Adipose tissue (tissue), 3 donors: ENCODE results near the gene ROR1. TPM values are rescaled to one million over a fixed set of nuclear protein-coding genes. Genes with fewer than 3 reads are reported as not detected.

Experiments used
- H3K27ac ChIP-seq: one replicate; pipeline ENCODE4 v1.5.1; 2013; ENCODE audit warnings: low read depth, low read length
- WGBS, 3 donors: extraction: QIAGEN DNeasy Blood & Tissue Kit; methylation state at CpG; one replicate each; pipeline ENCODE4 v1.1.7; 2013; 5-methylcytosine and 5-hydroxymethylcytosine counted together
- polyA plus RNA-seq, 3 donors: library from polyadenylated mRNA; stranded (reverse); fragments of 200-250 nt; gene quantifications; one replicate each; pipeline ENCODE4 v1.2.3, GENCODE V29; 2013
- donor health status: healthy with polysubstance abuse.
- donor health status: Bipolar disorder and iron deficiency.
- donor health status: healthy.

ROR1 gene
- polyA plus RNA-seq, 3 donors: 2.1 to 2.8 (median 2.1) TPM

DNA sequence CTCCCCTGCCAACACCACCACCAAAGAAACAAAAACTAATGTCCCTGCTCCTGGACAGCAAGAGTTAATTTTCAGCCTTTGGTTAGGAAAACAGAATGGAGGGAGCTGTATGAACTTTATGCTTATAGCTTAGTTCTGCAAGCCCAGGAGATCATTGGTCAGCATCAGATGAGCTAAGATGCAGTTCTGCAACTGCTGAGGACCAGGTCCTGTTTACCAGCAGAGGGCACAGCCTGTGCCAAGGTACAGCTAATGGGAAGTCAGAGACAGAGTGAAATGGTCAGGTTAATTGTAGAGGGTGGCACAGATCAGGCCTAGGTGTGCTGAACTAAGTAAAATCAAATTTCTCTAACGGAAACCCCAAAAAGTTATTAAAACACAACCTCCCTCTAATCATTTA, 161.3 kb downstream of the ROR1 start:
- 52 to 62% (median 60%) methylated on average over 1 of the region's 1 CpG for WGBS, 3 donors
- no peak overlapping the region for H3K27ac ChIP-seq

DNA sequence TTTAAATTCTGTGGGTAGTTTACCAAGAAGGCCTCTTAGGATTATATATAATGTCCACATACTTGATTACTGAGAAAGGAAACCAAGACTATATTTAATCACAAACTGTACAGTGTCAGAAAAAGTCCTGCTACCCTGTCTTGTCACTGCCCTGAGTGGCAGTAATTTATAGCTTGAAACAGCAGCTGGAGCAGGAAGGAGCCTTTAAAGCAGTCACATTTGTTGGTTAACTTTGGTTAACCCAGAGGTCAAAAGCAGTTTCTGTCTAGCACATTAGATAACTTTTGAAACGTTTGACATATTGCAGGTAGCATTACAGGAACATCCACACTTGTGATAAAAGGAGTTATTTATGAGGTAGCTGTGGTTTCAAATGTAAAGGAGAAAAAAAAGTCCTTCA, 161.7 kb downstream of the ROR1 start:
- H3K27ac ChIP-seq: no peak overlapping the region
- 15 to 19% (median 16%) methylated on average over 1 of the region's 1 CpG for WGBS, 3 donors

- 97 to 98% (median 97%) methylated on average over 1 of the region's 1 CpG for WGBS, 3 donors
- H3K27ac ChIP-seq: no peak overlapping the region
Measured at GRCh38 chr1:63936276-63936675, 162.5 kb downstream of the ROR1 start.

DNA sequence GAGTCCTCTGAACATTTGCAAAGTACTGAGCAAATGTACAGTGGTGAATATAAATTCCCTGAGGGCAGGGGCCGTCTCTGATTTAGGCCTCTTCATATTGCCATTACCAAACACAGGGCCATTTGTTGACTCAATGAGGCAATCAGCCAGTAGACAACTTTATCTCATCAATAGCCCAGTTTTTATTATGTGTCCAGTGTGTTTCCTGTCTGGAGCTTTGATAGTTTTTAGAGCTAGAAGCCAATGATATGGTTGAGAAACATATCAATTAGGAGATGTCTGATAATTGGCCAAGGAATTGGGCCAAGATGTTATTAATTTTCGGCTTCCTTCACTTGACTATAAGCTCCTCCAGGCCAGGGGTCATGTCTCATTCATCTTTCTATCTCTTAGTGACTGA, 163.0 kb downstream of the ROR1 start:
- 67 to 75% (median 69%) methylated on average over 2 of the region's 2 CpGs for WGBS, 3 donors
- H3K27ac ChIP-seq: no peak overlapping the region

- H3K27ac ChIP-seq: no peak overlapping the region
Measured at GRCh38 chr1:63937461-63938022, 163.7 kb downstream of the ROR1 start.

DNA sequence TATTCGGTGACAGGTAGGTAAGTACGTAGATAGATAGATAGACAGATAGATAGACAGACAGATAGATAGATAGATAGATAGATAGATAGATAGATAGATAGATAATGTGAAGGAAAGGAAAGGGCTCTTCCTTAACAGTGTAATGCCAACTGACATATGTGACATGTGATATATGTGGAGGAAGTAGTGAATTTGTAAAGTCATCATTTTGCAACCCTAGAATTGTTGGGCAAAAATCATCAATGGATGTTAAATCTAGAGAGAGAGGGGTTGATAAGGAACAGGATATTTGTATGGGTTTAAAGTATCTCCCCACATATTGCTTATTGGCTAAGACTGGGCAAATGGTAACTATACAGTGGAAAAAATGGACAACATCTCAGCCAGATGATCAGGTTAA, 166.6 kb downstream of the ROR1 start:
- 92 to 96% (median 96%) methylated on average over 2 of the region's 2 CpGs for WGBS, 3 donors
- H3K27ac ChIP-seq: no peak overlapping the region

More at GRCh38 chr1:63937461-63938022, 163.7 kb downstream of the ROR1 start:
- WGBS, 3 donors: 35 to 63% (median 36%) methylated on average over 3 of the region's 3 CpGs

DNA sequence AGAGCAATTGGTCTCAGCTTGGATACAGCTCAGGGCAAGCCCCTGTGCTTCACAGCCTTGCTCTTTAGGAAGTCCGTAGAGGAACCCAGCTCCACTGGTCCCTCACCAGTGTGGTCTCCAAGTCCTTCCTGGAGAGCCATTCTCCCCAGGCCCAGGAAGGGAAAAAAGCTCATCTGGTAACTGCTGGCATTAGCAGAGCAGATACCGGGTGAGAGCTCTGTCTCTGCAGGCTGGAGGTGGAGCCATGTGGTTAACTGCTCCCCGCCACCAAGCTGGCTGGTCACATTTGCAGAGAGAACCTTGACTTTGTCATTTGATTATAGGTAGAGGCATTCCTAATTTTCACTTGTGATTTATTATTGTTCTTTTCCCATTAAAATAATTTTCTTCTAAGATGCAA, 169.6 kb downstream of the ROR1 start:
- H3K27ac ChIP-seq: no peak overlapping the region
- WGBS, 3 donors: 75 to 79% (median 78%) methylated on average over 3 of the region's 3 CpGs

DNA sequence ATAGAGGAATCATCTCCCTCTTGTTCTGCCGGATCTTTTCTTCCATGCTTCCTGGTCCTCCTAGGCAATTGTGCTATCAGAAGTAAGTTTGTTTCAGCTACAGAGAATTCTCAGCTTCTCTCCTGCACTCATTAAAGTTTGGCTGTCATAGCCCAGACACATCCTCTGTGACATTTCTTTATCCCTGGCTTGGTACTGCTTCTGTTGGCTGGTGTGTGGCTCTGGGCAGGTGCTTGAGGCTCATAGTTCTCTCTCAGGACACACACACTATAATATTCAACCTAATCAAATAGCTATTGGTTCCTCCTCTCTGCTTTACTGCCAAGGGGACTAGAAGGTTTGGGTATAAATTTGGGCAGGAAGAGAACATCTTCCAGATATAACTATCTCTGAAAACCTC, 172.1 kb downstream of the ROR1 start:
- 90 to 97% (median 93%) methylated on average over 1 of the region's 1 CpG for WGBS, 3 donors

GRCh38 chr1:63946866-63947491, 173.2 kb downstream of the ROR1 start:
- 39 to 84% (median 79%) methylated on average over 11 of the region's 11 CpGs for WGBS, 3 donors
- H3K27ac ChIP-seq: no peak overlapping the region

More for the DNA sequence above, 172.1 kb downstream of the ROR1 start:
- H3K27ac ChIP-seq: no peak overlapping the region

DNA sequence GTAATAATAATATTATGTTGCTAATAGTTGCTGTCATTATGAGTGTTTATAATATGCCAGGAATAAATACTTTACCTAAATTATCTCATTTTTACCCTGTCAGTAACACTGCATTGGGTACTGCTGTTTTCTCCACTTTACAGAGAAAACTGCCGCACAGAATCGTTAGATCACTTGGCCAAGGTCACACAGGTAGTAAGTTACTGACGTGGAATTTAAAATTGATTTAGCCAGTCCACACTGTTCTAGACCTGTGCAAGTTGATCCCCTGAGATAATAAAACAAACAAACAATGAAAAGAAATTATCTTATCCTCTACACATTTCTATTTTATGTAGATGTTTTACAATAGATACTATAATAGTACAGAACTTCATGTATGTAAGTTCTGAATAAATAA, 174.1 kb downstream of the ROR1 start:
- no peak overlapping the region for H3K27ac ChIP-seq
- 26 to 93% (median 91%) methylated on average over 3 of the region's 3 CpGs for WGBS, 3 donors

- WGBS, 3 donors: 45 to 62% (median 49%) methylated on average over 3 of the region's 3 CpGs
- no peak overlapping the region for H3K27ac ChIP-seq
Measured at GRCh38 chr1:63950023-63950422, 176.2 kb downstream of the ROR1 start.

- WGBS, 3 donors: 68 to 81% (median 75%) methylated on average over 5 of the region's 5 CpGs
Measured at GRCh38 chr1:63951059-63951946, 177.5 kb downstream of the ROR1 start.

GRCh38 chr1:63954187-63954586, 180.4 kb downstream of the ROR1 start:
- no peak overlapping the region for H3K27ac ChIP-seq
- WGBS, 3 donors: 94 to 100% (median 95%) methylated on average over 1 of the region's 1 CpG

More at GRCh38 chr1:63951059-63951946, 177.5 kb downstream of the ROR1 start:
- no peak overlapping the region for H3K27ac ChIP-seq

DNA sequence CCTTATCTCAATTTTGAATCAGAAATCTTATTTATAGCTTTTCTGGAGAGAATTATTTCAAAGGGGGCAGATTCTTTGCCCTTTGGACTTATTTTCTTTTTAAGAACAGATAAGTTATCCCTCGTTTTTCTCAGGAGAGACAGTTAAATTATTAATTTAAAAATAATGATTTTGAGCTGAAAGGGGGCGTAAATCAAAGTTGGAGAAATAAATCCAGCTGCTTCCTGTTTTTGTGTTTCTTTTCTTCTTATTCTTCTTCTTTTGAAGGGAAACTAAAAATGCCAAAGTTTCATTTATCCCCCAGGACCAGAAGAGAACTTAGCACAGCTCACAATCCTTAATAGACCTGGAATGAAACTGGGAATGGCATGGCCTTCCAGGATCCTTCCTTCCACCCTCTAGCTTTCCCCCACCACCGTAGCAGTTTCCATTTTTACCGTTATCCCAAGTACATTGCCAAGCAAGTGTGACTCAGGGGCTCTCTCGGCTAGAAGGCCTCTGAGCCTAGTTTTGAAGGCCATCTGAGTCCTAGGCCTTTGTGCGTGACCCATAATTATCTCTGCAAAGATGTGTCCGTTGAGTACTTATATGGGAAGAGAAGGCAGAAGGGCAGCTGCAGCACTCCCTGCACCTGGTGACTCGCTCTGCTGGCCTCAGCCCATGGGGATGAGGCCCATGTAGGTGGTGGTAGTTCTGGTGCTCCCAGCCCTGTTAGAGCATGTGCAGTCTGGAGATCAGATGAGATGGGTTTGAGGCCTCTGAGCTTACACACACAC, 181.7 kb downstream of the ROR1 start:
- no peak overlapping the region for H3K27ac ChIP-seq
- WGBS, 3 donors: 56 to 70% (median 60%) methylated on average over 8 of the region's 8 CpGs

DNA sequence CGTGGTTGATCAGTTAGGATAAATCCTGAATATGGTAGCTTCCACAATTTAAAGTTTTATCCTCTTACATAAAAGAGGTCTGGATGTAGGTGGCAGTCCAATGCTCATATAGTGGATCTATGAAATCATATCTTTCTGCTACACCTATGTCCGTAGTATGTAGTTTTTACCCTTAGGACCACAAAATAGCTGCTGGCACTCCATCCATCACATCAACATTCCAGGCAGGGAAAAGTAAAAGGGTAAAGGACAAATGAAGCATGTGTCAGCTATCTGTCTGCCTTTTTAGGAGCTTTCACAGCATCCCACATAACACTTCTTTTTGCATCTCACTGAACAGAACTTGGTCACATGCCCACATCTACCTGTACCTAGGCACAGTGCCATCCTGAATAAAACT, 184.7 kb downstream of the ROR1 start:
- WGBS, 3 donors: 87 to 96% (median 89%) methylated on average over 2 of the region's 2 CpGs

DNA sequence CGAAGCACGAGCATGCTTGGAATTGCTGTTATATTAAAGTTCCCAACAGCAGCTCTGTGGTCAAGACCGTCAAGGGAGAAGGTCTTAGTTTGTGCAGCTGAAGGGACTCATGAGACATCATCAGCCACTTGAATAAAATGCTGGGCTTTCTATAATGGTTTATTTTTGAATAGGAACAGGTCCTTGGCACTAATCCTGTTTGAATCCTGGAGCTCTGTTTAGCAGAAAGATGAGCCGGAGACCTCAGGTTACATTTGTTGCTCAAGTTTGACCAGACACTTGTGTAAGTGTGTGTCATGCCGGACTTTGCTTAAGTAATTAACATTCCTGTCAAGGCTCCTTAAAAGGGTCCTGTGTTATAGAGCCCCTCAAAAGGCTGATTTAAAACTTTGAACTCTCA, 186.5 kb downstream of the ROR1 start:
- 84 to 87% (median 86%) methylated on average over 5 of the region's 5 CpGs for WGBS, 3 donors
- no peak overlapping the region for H3K27ac ChIP-seq

More for the DNA sequence above, 184.7 kb downstream of the ROR1 start:
- H3K27ac ChIP-seq: no peak overlapping the region

GRCh38 chr1:63966016-63966415, 192.2 kb downstream of the ROR1 start:
- WGBS, 3 donors: 70 to 77% (median 72%) methylated on average over 12 of the region's 12 CpGs
- H3K27ac ChIP-seq: no peak overlapping the region

DNA sequence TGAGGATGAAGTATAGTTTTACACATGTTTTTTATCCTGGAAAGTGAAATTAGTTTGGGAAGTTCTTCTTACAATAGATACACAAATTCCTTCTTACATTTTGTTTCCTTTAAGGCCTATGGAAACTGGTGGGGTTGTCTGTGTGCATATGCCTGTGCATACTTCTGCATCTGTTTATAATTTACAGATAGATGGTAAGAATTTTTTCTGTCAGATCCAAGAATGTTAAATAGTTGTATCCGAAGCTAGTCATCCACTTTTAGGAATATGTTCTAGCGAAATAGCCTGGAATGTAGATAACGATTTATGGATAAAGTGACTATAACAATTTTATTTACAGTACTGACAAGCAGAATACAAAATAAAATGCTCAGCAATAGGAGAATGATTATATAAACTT, 194.1 kb downstream of the ROR1 start:
- 73 to 95% (median 95%) methylated on average over 3 of the region's 3 CpGs for WGBS, 3 donors
- no peak overlapping the region for H3K27ac ChIP-seq
